Left ventricle myocardium superior (tissue), 1 donor: ENCODE measurements around the gene GNPDA2. TPM values are rescaled to one million over a fixed set of nuclear protein-coding genes. Genes with fewer than 3 reads are reported as not detected.
"Not testable (repeated sequence)": the region's sequence is repeated elsewhere in the genome, so short reads cannot be mapped to it uniquely, and the experiment has no call there.

Experiments
- ATAC-seq: fragments of 200-7000 bp; cut with Tn5 transposase; one replicate; pipeline ENCODE4 v1.9.1; 2020; ENCODE audit warnings: mild to moderate bottlenecking, moderate library complexity
- DNase-seq: peaks from one replicate; pipeline ENCODE4 v3.0.0-alpha.2; 2020
- intact Hi-C: fragments of 100-400 bp; cut with micrococcal nuclease; formaldehyde crosslinking; loops from one replicate; pipeline ENCODE4 v1.11.0; 2022
- long read RNA-seq: library from polyadenylated mRNA; unstranded; transcript quantifications from one replicate; pipeline ENCODE4 v2.0.0, GENCODE V29; 2021
- total RNA-seq: library from RNA; stranded (reverse); fragmentation: NEBNext Ultra II Directional; extraction: Animal tissue kit (Norgen Biotek cat#: 25700); gene quantifications from one replicate; pipeline ENCODE4 v1.2.1, GENCODE V29; 2021
- donor health status: DM: no; HTN: yes; CAD: no; lungs with severe emphysema.

Gene GNPDA2
- 9.3 TPM for total RNA-seq
- long read RNA-seq, full-length matches to known transcripts, result 11 of 17 reads
- long read RNA-seq, partial matches to known transcripts, result 1 of 17 reads
- long read RNA-seq, other reads (novel, unspliced or antisense), result 5 of 17 reads

- intact Hi-C loops, result no loop called here
- ATAC-seq (peak; percentile 99), DNase-seq (peak; percentile 95)
These were observed at the start of gene GNPDA2 for GRCh38 chr4:44726038-44726871. TSS of gene GNPDA2 (minus strand) at chr4:44726556. CDS start at chr4:44722207, 4,349 bp downstream.

GRCh38 chr4:44772340-44772739 lies 46.0 kb upstream of the GNPDA2 start:
- no peak for DNase-seq
- intact Hi-C loops, result no loop called here
- ATAC-seq, result no peak

DNA sequence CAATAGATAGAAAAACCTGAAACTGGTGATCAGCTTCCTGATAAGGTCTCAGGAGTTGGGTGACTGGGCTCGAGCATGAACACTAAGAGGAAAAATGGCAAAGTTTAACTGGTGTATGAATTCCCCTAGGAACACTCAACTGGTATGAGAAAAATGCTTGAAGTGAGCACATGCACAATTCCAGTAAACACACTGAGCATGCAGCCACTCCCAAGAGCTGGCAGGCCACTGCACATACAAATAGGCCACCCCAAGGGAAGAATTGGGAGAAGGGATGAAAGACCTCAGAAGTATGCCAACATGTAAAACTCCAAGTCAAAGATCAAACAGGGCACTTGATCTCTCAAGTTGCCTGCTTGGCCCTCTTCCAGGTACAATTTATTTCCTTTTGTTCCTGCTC lies 45.4 kb upstream of the GNPDA2 start:
- intact Hi-C loops, result no loop called here
- no peak for ATAC-seq
- DNase-seq, result no peak

DNA sequence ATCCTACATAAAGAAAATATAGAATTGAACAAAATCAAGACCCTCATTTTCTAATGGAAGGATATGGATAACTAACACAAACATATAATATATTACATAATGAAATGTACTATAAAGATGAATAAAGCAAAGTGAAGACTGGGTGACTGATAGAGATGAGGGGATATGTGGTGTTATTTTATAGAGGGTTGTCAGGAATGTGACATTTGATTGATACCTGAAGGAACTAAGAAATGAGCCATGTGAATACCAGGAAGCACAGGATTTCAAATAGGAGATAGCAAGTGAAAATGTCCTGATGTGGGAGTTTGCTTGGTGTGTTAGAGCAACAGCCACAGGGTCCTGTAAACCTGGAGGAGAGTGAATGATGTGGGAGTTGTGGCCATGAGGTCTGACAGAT lies 40.1 kb upstream of the GNPDA2 start:
- ATAC-seq, result no peak
- intact Hi-C loops, result loop anchor here (5.0 to 10.0 kb wide), 2 partner anchors 161 to 668 kb away; no protein-coding TSS in a partner anchor
- DNase-seq, result no peak

DNA sequence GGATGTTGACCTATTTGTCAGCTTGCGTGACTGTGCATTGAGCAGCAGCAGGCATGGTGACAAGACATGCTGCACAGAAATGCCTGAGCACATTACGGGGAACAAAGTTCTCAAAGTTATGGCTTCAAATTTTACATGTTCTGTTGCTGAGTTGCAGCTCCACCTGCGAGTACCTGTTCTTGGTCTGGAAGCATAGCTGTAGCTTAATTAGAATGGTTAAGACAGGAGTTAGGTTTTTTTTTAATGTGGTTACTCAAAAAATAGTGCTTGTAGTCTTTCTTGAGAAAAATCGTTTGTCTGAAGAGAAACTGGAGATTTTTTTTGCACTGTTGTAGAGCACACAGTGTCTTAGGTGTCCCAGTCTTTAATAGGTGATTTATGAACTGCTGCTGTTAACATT lies 38.8 kb upstream of the GNPDA2 start:
- DNase-seq, result no peak
- no peak for ATAC-seq
- intact Hi-C loops, result loop anchor here (5.0 to 10.0 kb wide), 2 partner anchors 162 to 670 kb away; no protein-coding TSS in a partner anchor

DNA sequence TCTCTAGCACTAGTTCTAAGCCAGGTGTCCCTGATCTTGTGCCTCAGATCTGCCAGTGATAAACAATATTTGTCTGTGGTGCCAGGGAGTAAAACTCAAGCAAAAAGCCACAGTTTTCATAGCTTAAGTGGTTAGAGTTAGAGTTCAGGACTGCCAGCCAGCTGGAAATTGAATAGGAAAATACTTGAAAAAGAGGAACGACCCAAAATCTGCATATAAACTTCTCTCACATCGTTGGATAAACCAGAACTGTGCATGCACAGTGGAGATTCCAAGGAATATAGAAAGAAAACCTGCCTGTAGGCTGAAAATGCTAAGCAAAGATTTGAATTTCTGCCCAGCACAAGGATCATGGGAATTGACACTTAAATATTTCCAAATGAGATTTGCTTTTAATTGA lies 35.0 kb upstream of the GNPDA2 start:
- no peak for ATAC-seq
- no peak for DNase-seq
- intact Hi-C loops, result loop anchor here (5.0 to 10.0 kb wide), 2 partner anchors 673 to 1511 kb away; no protein-coding TSS in a partner anchor

GRCh38 chr4:44760142-44760898 lies 34.0 kb upstream of the GNPDA2 start:
- intact Hi-C loops, result loop anchor here (5.0 to 10.0 kb wide), 2 partner anchors 674 to 1512 kb away; no protein-coding TSS in a partner anchor
- peak; percentile 77 for ATAC-seq

GRCh38 chr4:44756559-44756958 lies 30.2 kb upstream of the GNPDA2 start:
- intact Hi-C loops, result no loop called here
- ATAC-seq, result no peak
- no peak for DNase-seq

More at GRCh38 chr4:44760142-44760898, 34.0 kb upstream of the GNPDA2 start:
- no peak for DNase-seq

DNA sequence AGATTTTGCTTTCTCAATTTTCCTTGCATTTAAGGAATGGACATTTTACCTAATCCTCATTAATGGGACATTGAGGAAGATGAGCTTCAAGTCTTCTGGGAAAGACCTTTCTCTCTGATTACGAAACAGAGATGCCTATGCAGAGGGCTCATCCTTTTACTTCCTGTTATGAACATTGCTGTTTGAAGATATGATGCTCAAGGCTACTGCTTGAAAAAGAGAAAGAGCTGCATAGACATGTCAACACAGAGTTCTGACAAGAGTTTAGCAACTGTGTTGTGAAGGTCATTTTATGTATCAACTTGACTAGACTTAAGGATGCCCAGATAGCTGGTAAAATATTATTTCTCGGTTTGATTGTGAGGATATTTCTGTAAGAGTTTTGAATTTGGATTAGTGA lies 13.8 kb upstream of the GNPDA2 start:
- DNase-seq, result no peak
- intact Hi-C loops, result no loop called here
- no peak for ATAC-seq

GRCh38 chr4:44738615-44739014 lies 12.3 kb upstream of the GNPDA2 start:
- DNase-seq (no peak), ATAC-seq (no peak)
- intact Hi-C loops, result no loop called here

- ATAC-seq, result no peak
- no peak for DNase-seq
- intact Hi-C loops, result no loop called here
These were observed 10.5 kb upstream of the GNPDA2 start for GRCh38 chr4:44736900-44737299.

GRCh38 chr4:44728694-44729093 lies 2.3 kb upstream of the GNPDA2 start:
- ATAC-seq, DNase-seq, intact Hi-C loops: not testable (repeated sequence)

DNA sequence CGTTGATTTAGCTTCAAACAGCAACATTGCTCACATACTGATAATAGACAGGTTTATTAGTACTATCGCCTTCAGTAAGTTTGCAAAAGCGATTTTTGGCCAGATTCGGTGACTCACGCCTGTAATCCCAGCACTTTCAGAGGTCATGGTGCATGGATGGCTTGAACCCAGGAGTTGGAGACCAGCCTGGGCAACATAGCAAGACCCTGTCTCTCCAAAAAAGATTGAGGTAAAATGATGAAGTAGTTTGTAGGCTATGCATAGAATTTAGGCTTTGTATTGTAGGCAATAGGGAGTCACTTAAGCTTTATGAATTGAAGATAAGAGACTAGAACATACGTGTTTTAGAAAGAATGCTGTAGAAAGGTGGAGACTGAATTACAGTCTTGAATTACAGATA lies 1.1 kb upstream of the GNPDA2 start:
- ATAC-seq, result no peak
- DNase-seq, result no peak
- intact Hi-C loops, result no loop called here

DNA sequence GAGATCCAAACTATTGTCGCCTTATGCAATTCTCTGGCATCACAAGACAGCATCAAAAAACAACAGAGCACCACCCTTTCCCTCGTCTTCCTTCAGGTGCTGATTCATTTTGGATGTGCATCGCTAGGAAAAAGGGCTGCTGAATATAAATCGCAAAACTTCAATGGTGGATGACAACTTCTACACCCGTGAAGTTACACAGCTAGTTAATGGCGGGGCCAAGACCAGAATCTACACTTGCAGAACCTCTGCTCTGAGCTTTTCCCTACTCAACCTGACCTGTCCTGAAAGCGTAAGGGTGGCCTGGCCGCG lies 674 bp downstream of the GNPDA2 start:
- peak; percentile 32 for ATAC-seq
- intact Hi-C loops, result no loop called here
- no peak for DNase-seq

- intact Hi-C loops, result no loop called here
- no peak for DNase-seq
- ATAC-seq, result no peak
These were observed 1.2 kb downstream of the GNPDA2 start for GRCh38 chr4:44725166-44725565.

DNA sequence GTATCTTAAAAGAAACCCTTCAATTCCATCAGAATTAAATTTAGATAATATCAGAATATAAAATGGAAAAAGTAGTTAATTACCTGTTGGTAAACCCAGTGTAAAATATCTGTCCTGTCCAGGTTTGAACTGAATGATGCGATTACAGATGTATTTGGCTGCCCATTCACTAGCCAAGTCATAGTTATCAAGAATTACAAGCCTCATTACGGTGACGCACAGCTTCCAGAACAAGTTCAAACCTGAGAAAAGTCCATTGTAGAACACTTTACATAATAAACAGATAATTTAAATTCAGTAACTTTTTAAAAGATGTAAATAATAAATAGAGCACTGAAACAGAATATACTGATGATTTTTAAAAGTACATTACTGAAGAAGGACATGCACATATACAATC lies 4.4 kb downstream of the GNPDA2 start:
- ATAC-seq (no peak), DNase-seq (no peak)
- intact Hi-C loops, result no loop called here

DNA sequence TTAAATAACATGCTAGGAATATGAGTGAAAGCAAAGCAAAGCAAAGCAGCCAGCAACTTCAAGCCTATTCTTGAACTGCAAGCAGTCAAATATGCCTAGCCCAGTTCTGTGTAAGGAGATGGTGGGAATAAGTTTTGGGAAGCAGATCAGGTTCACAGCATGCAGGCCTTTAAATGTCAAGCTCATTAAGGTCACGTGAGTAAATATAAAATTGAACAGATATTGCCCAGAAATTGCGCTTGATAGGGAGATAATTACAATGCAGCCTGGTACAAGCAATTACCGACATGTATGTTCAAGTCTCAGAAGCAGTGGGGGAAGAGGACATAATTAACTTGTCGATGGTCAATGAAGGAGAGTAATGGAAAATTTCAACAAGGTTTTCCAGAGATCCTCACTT lies 6.0 kb downstream of the GNPDA2 start:
- no peak for DNase-seq
- ATAC-seq, result no peak
- intact Hi-C loops, result no loop called here

DNA sequence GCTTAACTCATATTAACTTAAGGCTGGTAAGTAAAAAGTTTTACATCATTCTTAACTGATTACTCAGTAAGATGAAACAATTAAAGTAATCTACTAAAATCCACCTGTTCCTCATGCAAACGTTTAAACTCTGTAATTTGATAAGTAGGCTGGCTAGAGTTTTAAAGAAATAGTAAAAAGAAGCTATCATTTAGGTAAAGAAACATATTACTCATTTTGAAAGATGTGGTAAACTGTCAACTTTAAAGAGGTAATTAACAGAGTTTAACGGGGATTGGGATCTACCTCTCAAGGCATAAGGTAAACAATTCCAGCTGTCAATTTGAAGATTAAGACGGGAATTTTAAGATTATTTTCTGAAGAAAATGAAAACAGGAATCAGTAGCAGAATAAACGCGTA lies 9.8 kb downstream of the GNPDA2 start:
- ATAC-seq, result no peak
- DNase-seq, result no peak

GRCh38 chr4:44713125-44713524 lies 13.2 kb downstream of the GNPDA2 start:
- ATAC-seq (no peak), DNase-seq (no peak)
- intact Hi-C loops, result no loop called here

More for the DNA sequence above, 9.8 kb downstream of the GNPDA2 start:
- intact Hi-C loops, result no loop called here

- intact Hi-C loops, result no loop called here
- ATAC-seq, result no peak
- DNase-seq, result no peak
These were observed 21.7 kb downstream of the GNPDA2 start for GRCh38 chr4:44704673-44705072.
